Measurements from ENCODE around the gene EVL.

The EVL gene

DNA sequence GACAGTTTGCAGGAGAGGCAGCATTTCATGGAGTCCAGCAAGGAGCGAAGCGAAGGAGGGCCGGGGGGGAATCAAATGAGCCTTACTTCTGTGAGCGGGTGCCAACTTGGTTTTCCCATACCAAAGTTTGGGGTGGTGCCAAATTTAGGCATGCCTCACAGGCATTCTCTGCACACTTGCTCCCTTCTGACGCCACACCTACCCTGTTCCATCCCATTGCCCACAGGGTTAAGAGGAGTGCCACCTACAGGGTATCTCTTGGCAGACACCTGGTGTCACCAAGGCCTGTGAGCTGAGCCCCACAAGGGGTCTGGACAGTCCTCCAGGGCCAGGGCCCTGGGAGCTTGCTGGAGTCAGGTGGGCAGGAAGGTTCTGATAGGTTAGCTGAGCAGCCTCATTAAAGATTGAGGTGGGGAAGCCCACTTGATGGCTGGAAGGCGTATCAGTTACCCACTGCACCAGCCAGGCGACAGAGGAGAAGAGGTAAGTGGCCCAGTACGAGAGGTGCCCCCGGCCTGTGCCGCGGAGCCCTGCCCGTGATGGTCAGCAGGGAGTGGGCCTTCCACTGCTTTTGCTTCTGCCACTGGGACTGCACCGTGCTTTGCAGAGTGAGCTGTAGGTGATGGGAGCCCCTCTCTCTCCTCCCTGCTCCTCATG, 49.0 kb downstream of the EVL start:
- DNase-seq, result no peak

- no peak for DNase-seq
Measured at GRCh38 chr14:100115236-100115635, 50.0 kb downstream of the EVL start.

DNA sequence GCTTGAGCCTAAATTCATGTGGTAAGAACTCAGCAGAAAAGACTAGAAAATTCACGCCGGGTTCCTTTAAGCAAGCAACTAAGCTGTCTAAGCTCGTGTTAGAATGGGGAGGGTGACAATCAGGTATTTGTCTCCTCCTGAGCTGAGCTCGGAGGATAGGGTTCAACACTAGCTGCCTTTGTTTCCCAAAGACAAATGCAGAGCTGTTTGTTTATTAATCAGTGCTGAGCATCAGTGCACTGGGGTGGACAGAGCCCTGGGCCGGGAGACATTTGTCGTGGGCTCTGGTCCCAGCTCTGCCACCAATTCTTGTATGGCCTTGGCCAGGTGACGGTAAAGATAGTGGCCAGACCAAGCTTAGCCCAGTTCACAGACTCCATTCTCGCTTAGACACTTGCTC, 50.5 kb downstream of the EVL start:
- DNase-seq, result no peak

- no peak for DNase-seq
Measured at GRCh38 chr14:100116134-100116533, 50.9 kb downstream of the EVL start.

DNA sequence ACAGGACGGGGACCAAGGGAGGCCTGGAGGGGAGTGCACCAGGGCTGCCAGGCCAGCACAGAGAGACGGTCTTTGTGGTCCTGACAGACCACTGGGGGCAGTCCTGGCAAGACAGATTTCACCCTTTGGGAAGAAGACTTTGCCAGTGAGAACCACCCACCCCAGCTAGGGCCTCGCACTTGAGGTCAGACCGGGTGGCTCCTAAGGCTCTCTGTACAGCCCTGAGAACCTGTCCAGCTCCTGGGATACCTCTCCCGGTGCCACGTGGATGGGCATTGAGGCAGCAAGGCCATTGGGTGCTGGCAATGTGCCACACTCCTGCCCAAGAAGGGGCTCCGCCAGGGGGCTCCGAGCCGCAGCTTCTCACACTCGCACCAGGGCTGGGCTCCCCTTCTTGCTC, 51.8 kb downstream of the EVL start:
- no peak for DNase-seq

DNA sequence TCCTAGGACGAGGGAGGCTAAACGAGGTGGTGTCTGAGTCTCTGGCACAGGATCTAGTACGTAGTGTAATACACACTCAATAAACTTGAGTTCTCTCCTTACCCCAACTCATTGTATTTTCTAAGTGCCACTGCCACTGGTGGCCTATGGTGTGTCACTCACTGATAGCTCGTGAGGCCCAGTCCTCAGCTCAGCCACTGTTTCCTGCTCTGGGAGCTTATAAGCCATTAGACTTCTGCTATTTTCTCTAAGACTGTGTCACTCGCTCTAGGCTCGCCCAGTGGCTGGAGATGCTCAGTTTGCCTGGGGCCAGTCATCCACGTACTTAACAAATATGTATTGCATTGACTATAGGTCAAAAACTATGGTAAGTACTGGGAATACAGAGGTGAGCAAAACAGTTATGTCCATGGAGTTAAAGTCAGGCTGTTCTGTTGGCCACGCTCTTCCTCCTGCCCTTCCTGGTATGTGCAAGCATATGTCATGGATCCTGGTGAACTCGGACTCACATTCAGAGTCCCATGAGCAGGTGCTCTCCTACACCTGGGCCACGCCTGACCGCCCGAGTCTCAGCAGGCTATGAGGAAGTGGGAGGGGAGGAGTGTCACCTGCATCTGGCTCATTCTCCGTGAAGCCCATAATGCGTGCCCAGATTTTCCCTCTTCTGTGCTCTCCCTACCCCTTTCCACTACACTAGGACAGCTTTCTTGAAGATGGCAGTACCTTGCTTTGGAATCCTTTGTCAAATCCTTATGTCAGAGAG, 52.6 kb downstream of the EVL start:
- peak in 1 of 3 donors; percentile 6 for DNase-seq

- DNase-seq, result peak in 2 of 3 donors; percentile 13 to 22
Measured at GRCh38 chr14:100118396-100119011, 53.3 kb downstream of the EVL start.

GRCh38 chr14:100119251-100119650, 54.0 kb downstream of the EVL start:
- DNase-seq, result no peak

DNA sequence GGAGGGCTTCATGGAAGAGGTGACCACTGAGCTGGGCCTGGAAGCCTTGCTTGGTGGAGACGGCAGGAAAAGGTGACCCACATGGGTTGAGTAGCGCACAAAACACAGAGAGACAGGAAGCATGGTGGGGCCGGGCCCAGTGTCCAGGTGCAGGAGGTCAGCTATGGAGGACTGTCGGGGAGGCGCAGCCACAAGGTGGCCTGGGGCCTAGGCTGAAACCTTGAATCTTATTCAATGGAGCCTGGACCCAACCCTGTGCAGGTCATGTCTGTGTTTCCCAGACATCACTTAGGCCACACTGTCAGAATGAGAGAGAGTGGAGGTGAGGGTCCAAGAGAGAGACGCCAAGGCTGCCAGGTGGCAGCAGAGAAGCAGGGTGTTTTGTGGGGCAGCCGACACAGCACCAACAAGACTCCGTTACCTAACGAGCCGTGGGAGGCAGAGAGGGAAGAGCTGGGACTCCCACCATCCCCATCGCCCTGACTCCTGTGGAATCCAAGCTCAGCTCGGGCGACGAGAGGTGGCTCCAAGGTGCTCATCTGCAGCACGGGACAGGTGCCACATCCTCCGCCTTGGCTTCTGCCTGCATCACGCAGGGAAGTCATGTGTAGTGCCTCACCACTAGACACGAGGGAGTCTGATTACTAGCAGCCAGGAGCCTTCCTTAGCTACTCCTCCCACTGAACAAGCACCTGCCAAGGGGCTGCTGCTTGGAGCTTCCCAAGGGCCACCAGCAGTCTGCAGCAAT, 55.5 kb downstream of the EVL start:
- no peak for DNase-seq

DNA sequence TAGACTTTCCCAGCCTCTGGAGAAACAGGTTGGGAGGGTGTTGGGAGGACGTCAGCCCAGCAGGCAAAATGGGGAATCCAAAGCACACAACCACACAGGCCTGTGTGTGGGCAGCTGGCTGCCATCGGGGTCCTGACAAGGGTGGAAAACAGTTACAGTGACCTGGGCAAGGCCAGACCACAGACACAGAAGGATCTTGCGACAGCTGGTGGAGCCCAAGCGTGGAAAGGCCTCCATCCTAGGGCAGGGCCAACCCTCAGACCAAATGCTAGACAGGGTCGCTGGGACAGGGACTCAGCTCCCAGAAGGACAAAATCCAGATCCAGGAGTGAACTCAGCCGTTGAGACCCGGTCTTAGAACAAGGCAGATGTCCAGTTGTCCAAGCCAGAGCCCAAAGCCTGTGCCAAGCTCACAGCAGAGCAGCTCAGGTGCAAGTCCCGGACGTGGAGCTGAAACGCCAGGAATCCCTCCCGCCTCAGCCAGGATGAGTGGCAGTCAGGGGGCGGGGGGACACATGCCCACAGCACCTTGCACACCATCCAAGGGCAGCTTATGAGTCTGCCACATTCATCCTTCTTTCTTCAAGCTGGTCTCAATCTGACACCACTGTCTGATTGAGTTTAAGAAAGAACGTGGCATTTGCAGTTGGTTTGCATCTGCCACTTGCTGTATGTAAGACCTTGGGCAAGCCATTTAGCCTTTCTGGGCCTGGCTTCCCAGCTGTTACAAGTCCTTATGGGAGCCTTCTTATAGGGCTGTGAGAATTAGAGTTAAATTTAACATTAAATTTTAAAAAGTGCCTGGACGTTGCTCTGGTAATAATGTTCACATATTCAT, 56.6 kb downstream of the EVL start:
- no peak for DNase-seq

DNA sequence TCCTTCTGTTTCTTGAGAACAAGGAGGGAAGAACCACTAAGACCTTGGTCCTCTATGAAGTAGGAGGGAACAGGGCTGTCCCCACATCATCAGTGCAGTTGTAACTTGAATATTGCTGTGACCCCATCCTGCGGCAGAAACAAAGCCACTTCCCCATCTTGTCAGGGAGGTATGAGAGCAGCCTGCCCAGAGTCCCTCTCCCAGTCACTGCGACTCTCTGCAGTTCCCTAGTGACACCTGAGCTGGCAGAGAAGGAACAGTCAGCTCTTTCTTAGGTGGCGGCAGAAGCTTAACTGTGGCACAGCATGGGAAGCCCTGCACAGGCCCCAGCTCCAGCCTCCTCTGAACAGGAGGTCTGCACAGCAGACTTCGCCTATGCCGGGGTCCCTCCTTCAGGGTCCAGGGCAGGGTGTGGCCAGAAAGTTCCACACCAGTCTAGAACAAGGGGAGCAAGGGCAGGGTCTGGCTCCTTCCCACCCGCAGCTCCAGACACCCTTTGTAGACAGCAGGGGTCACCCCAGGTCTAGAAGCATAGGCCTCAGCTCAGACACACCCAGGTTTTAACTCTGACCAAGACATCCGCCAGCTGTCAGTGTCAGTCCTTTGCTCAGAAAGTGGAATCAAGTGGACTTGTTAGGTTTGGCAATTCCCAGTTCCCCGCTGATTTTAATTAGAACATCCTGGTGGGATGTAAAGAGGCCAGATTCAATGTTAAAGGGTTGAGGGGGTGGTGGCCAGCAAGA, 57.4 kb downstream of the EVL start:
- no peak for DNase-seq

DNA sequence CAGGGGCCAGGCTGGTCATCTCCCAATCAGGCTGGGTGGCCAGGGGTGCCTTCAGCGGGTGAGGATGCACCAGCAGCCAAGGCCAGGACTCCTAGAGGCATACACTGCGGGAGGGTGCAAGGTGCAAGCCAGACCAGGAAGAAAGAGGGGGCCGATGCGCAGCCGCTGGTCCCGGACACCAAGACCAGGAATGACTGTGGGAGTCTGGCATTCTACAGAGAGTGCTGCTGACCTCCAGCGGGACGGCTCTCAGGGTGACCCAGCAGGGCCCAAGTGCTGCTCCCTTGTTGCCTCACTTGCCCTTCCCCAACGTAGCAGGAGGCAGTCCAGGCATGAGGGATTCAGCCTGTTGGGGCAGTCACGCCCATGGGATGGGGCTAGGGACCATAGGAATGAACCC, 58.4 kb downstream of the EVL start:
- no peak for DNase-seq

DNA sequence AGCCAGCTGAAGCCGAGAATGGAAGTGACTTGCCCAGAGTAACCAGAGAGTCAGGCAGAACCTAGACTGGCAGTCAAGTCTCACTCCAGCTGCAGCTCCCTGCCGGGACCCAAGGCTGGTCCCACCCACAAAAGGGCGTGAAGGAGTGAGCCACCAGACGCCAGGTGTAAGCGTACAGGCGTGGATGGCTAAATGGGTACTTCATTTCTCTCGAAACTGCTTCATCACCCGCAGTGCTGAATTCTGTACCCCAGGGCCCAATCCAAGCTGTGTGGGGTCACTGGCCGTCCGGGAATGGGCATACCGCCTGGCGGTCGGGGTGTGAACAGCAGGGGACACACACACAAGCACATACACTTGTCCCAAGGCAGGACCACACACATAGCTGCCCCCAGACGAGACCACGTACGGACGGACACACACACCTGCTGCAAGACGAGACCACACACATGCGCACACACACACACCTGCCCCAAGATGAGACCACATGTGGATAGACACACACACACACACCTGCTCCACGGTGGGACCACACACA, 59.4 kb downstream of the EVL start:
- DNase-seq, result no peak

DNA sequence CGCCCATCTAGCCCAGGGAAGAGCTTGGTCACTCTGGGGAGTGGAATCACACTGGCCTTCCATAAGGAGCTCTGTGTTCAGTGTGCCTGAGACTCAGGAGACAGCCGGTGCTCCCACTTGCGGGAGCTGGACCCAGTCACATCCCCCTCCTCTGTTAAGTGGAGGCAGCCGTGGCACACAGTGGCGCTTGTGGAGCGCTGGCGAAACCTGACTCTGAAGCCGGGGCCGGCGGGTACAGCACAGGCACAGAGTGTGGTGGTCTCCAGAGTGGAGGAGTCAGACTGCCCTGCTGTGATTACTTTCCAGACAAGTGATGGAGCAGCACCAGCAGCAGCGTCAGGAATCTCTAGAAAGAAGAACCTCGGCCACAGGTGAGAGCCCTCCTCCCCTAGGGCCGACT, 61.2 kb downstream of the EVL start:
- no peak for DNase-seq

GRCh38 chr14:100127853-100128455, 62.7 kb downstream of the EVL start:
- no peak for DNase-seq

DNA sequence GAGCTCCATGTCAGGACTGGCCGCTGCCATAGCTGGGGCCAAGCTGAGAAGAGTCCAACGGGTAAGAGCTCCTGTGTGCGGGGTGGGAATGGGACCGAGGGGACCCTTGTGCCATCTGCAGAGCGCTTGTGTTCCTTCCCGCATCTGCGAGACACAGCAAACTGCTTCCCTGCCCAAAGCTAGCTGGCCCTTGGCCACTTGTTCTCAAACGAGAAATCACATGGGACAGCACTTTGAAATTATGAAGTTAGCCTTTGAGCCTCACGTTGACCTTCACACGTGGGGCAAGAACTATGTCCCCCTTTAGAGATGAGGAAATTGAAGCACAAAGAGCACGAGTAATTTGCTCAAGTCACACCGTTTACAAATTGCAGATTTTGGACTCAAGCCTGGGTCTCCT, 63.5 kb downstream of the EVL start:
- DNase-seq, result no peak

- no peak for DNase-seq
Measured at GRCh38 chr14:100129161-100129589, 64.0 kb downstream of the EVL start.

DNA sequence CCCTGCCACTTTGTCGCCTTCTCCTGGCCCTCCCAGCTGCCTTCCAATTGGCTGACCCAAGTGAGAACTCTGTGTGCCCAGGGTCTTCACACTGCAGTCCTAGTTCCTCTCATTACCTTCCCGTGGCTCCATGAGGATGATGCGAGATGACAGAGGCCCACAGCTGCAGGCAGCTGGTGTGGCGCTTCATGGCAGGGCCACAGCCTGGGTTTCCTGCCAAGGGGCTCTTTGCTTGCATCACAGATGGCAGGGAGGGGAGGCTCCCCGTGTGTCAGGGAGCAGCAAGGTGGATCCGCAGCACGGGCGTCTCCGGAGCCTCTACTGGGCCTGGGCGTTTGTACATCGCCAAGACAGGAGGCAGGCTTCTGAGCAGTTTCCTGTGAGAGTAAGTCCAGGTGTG, 65.3 kb downstream of the EVL start:
- DNase-seq, result no peak

- no peak for DNase-seq
Measured at GRCh38 chr14:100131181-100131580, 66.0 kb downstream of the EVL start.

GRCh38 chr14:100132161-100132902, 67.1 kb downstream of the EVL start:
- DNase-seq, result no peak

All from suppressor macrophage treated with lipopolysaccharide for 1 hour (primary cell).